GM11168 (cell line): ENCODE measurements around the gene SEMA7A.

Experiments used
- in situ Hi-C: fragments of 300-500 bp; cut with MboI; formaldehyde crosslinking; loops from one replicate; pipeline ENCODE4 v1.12.0; 2022; ENCODE audit warnings: low sequenced_read_pairs; ENCODE audit not compliant: unreplicated experiment

Gene SEMA7A

DNA sequence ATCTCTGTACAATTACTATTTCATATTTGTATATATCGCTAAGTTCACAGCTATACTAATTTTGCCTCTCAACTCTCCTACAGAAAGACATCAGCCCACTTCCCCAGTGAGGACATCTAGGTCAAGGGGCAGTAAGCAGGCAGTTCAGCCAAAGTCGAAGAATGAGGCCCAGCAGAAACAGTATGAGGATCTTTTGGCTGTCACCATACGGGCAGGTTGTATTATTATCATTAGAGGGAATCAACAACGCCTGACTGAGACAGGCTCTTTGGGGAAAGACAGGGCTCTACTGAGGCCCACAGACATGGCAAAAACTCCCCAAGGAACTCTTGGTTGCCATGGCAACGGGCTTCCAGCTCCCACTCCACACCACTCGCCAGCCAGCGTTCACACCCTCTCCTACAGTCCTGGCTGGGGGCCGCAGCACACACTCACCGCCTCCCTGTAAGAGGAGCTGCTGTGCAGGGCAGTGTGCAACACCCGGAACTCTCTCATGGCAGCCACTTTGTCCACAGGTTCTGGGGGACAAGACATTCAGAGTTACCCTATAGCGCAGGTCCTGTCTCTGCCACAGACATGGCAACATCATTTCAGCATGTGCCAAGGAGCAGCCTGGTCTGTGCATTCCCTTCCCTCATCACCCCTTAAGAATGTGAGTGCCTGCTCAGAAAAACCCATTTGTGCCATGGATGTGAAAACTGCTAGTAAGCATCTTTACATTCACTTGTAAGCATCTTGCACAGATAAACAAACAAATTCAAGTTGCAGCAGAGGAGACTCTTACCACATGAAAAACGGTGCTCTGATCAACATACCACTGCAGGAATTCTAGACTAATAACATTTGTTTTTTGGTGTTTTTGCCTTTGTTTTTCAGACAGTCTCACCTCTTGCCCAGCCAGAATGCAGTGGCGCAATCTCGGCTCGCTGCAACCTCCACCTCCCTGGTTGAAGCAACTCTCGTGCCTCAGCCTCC lies 18.4 kb upstream of the SEMA7A start:
- in situ Hi-C loops: no loop called here

- in situ Hi-C loops: no loop called here
Observed at GRCh38 chr15:74451322-74451721, 17.6 kb upstream of the SEMA7A start.

DNA sequence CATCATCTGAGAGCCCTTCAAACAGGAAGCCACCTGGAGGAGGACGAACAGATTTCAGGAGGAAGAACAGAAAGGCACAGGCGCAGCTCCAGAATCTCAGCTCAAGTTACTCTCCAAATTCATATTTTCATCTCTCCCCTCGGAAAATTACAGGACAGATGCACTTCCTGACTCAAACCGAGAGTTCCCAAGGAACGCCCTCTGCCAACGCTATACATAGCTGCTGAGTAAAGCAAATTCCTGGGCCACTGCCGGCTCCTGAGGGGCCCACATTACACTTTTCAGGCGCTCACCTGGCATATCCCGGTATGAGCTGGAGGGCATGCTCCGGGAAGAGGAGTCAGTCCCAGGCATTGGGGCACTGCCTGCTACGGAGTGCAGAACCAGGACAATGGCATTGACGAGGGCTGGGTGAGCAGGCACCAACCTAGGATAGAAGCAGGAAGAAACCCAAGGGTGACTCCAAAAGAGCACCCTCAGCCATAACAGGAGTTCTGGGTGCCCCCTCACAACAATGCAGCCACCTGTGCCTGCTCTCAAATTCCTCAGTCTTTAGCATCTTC lies 16.0 kb upstream of the SEMA7A start:
- in situ Hi-C loops: no loop called here

- in situ Hi-C loops: no loop called here
Observed at GRCh38 chr15:74449095-74449494, 15.3 kb upstream of the SEMA7A start.

DNA sequence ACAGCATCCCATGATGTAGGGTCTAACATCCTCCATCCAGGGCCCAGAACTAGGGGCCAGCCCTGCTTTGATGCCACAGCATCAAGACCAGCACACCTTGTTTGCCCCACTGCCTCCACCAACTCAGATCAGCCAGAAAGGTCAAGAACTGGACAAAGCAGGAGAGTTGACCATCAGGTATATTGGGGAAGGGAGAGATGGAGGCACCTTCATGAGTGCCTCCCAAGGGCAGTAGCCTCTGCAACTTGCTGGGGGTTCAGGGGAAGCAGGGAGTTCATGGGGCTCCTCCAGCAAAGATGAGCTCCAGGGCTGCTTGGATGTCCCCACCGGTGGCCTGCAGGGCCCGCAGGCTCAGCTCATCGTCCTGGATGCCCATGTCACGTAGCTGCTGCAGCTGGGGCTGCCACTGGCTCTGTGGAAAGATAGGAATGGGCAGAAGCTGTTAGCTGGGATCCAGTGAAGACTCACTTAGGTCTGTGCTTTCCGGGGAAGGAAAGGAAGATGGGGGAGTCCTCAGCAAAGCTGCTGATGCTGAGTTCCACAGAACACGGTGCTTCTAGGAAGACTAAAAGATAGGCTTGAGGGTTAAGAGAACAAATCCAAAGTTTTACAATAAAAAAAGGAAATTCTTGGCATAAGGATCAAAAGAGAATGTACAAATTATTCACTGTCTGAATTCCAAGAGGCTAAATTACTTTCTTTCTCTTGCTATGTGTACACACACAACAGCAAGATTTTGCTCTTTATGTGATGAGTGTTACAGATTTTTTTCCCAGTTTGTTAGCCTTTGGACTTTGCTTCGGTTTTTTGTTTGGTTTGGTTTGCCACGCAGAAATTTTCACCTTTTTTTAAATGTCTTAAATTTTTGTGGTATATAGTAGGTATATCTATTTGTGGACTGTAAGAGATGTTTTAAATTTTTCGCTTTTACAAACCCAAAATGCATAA lies 12.3 kb upstream of the SEMA7A start:
- in situ Hi-C loops: no loop called here

DNA sequence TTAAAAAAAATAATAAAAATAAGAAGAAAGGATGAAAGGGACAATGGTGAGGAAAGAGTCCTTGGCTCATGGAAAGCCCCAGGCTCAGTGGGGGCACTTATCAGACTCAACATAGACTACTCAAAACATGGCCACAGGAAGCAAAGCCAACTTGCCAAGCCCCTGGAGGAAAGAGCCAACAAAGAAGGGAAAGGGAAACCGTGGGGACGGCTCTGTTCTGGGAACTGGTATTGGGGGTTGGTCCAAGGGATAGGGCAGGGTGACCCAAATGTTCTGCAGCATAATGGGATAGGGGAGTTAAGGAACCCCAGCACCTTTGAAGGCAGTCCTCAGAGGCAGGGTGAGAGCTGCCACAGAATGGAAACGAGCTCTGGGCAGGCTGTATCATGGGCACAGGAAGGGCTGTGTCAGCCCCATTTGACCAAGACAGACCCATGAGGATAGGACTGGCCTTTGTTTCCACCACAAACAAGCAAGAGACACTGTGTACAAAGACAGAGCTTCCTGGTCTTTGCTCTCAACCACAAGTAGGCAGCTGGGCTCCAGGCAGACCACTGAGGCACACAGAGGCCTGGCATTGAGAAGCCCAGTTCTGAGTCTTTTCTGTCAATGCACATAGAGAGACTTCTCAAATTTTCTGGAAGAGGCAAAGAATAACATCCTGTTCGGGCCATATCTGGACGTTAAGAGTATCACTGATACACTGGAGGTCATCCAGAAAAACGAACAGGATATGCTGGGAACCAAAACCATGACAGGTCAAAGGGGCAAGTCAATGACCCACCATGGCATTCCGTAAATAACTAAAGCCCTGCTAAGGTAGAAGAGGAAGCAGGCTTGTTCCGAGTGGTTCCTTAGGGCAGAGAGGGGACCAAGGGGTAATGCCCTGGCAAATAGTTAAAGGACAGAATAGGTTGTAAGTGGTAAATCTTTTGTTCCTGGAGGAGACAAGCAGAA lies 10.6 kb upstream of the SEMA7A start:
- in situ Hi-C loops: no loop called here

DNA sequence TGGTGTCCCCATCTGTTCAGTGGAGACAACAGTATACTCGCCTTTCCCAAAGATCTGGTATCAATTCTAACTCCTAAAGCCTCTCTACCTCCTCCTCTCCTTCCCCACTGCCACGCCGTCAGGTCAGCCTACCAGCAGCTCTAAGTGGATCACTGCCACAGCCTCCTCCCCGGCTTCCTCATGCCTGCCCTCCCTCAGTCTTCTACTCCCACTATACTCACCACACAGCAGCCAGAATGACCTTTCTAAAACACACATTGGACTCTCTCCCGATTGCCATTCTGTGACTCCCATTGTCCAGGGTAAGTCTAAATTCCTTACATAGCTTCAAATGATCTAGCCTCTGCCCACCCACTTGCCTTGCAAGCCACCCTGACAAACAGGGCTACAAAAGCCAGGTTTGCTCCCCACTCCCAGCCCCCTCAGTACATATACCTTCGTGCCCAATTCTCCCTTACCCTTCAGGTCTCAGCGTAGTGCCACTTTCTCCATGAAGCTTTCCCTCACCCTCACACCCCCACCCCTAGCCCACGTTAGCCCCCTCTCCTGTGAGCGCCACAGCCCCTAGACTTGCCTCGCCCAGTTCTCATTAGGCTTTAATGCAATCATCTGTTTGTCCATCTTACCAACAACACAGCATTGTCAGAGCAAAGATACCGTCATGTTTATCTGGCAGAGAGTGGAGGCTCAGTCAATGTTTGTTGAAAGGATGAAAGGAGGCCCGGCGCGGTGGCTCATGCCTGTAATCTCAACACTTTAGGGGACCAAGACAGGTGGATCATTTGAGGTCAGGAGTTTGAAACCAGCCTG lies 9.5 kb upstream of the SEMA7A start:
- in situ Hi-C loops: no loop called here

DNA sequence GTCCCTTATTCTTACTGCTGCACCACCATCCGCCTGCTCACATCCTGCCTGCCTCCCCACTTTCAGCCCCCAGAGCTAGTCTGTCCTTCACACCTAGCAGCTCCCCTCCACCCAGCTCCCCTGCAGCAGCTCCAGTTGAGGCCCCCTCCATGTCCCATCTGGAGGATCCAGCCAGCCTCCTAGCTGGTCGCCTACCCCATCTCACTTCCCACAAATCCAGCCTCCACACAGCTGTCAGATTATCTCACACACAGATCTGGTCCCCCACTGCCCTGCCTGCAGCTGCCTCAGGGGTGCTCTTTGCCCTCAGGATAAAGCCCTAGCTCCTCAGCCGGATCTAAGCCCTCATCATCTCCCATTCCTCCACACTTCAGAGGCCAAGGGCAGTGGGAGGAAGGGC lies 8.8 kb upstream of the SEMA7A start:
- in situ Hi-C loops: no loop called here

DNA sequence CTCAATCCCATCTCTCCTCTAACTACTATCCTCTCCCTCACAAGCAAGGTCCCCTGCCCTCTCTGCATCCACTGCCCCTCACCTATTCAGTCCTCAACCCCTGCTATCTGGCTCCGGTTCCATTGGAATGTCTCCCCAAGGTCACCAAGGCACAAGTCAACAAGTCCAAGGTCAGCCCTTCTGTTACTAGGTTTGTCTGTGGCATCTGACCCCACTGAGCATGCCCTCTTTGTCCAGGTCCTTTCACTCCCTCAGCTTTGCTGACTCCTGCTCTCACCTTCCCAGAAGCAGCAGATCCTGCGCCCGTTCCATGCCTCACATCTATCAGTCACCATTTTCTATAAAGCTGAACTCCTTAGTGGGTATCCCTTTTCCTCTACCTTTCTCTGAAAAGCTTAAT lies 8.3 kb upstream of the SEMA7A start:
- in situ Hi-C loops: no loop called here

DNA sequence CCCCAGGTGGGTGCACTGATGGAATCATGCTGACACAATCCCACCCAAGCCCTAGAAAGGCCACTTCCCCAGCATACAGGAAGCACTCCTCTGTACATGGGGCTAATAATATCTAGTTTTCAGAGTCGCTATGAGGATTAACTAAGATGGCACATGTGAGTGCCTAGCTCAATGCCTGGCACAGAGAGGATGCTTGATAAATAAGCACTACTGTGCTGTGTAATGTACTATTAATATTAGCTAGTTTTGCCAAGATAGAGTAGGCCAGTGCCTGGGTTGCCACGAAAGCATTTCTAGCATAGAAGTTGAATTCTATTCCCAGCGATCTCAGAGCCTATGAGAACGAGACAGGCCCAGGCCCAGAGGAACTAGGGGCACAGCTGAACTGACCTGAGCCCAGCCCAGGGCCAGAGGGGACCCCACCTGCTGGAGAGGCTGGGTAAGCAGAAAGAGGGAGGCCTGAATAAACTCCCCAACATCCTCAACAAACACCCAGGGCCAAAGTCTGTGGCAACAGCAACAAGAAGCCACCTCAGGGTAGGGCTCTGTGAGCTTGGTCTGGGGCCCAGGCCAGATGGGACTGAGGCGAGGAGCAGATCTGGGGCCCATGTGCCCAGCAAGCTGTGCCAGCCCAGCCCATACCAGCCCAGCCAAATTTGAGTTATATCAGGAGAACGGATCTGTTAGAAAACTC lies 7.6 kb upstream of the SEMA7A start:
- in situ Hi-C loops: no loop called here

DNA sequence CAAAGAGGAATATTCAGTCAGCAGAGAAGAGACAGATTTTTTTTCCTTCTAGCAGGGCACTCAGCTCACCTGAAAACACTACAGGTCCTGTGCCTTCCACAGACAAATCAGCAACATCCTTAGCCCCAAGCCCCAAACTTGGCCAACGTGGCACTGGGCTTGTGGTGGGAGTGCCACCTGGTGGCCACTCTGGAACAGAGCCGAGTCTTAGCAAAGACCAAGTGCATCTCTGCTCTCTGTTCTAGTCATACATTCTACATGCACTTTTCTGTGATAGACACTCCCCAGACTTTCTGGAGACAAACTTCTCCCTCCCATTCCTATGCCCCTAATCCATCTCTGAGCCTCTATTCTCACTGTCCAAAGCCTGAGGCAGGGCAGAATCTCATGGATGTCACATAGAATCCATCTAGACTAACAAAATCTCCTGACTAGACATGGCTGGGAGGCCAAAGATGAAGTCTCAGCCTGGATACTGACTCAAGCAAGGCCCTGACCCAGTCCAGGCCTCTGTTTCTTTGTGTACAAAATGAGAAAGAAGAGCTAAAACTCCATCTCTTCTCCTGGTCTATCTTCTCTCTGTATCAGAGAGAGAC lies 5.1 kb upstream of the SEMA7A start:
- in situ Hi-C loops: no loop called here

- in situ Hi-C loops: no loop called here
Observed at GRCh38 chr15:74438206-74438605, 4.4 kb upstream of the SEMA7A start.

DNA sequence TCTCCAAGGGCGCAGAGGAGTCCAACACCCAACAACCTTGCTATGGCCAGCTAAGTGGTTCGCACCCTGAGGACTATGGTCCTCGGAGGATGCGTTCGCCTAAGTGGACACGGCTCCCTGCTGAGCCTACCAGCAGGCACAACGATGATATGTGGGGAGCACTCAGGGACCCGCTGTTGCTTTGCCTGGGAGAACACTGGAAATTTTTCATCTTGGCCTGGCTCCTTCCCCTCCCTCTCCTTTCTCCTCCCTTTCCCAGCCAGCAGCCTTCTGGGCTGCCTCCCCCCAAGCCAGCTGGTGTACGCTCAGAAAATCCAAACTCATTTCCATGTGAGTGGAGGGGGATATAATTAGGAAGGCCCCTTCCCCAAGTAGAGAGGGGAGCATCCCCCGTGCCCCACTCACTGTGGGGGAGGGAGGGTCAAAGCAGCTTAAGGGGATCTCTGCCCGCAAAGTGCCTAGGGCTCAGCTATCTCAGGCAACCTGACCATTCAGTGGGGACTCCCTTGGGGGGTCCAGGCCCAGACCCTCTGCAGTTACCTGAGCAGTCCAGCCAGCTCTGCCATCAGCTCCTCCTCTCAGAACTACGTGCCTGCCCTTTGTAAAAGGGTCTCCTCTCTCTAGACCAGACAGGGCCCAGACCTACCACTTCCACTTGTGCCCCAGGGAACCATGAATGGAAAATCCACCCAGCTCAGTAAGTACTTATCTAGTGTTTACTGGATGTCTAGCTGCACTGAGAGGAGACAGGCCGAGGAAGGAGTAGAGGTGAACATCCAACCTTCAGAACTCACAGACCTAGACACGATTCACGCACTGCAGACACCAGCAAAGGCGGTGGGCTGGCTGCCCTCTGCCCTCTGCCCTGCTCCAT lies 742 bp upstream of the SEMA7A start:
- in situ Hi-C loops: loop anchor here (5.0 kb wide), 1 partner anchor 47 kb away; no protein-coding TSS in a partner anchor

GRCh38 chr15:74432968-74433591 lies 678 bp downstream of the SEMA7A start:
- in situ Hi-C loops: loop anchor here (5.0 kb wide), 1 partner anchor 46 kb away; no protein-coding TSS in a partner anchor

DNA sequence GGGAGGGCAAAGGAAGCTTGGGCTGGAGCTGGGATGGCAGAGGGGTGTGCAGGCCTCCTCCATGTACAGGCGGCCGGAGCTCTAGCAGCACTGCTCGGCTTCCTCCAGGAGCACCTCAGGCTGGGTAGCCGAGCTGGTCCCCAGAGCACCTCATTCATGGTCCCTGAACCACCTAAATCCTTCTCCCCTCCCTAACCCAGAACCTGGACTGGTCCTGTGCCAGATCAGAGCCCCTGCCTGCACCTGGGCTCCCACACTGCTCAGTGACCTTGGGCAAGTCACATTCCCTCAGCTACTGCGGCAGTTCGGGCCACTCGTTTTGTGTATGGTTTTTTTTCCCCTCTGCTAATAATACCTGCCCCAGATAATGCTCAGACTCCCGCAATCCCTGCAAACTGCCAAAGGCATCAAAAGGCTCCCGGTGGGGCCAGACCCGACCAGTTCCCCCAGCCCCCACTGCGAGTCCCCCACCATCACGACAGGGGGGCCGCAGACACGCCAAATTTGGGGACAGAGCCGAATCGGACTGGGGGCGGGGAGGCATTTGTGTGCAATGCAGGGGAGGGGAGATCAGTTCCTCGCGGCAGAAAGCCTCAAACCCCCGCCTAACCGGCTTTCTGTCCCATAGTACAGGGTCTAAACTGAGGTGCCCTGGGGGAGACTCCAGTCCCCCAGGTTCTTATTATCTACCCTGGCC lies 1.3 kb downstream of the SEMA7A start:
- in situ Hi-C loops: loop anchor here (5.0 kb wide), 1 partner anchor 45 kb away; no protein-coding TSS in a partner anchor

- in situ Hi-C loops: loop anchor here (5.0 kb wide), 1 partner anchor 44 kb away; no protein-coding TSS in a partner anchor
Observed at GRCh38 chr15:74431645-74432044, 2.1 kb downstream of the SEMA7A start.
